Measurements from ENCODE around the gene DIS3L2. TPM values are rescaled to one million over a fixed set of nuclear protein-coding genes. Genes with fewer than 3 reads are reported as not detected.

The DIS3L2 gene
- total RNA-seq, 1 experiment from 2014 or later, result 39.1 TPM

DNA sequence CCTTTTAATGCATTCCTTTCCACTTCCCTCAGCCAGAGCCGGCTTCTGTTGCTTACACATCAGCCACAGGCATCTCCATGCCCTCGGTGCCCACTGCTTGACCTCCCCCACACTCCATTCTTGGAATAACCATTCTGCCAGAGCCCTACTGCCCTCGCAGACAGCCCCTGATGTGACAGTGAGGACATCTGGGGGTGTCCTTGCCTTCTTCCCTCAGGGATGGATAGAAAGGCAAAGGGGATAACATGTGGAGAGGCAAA is 28.9 kb upstream of the DIS3L2 start:
- Histone ChIP-seq H3K4me1 (replicated peaks; ENCODE audit: insufficient read depth) (no peaks in the 10 kb centered on the region), H3K4me2 (no peak overlapping the region), H3K27me3 (ENCODE audit: insufficient read depth, low read depth) (peaks cover 10% of the 10 kb centered on the region), H3K27ac (no peak overlapping the region), H3K9me3 (ENCODE audit: insufficient read depth, low read depth) (no peaks in the 10 kb centered on the region), H4K20me1 (ENCODE audit: insufficient read depth) (no peaks in the 10 kb centered on the region; the same call in 1 of the 2 replicates), H3F3A (ENCODE audit: insufficient read depth, low read depth) (no peaks in the 10 kb centered on the region), H3K9me2 (ENCODE audit: insufficient read depth) (no peaks in the 10 kb centered on the region), H3K4me3 (no peak overlapping the region), H2AFZ (no peak overlapping the region), H3K79me2 (ENCODE audit: low read depth) (no peaks in the 10 kb centered on the region), H3K36me3 (ENCODE audit: low read depth) (no peaks in the 10 kb centered on the region)
- no TSS peak for BruUV-seq (replicated peaks)
- no peak for TF ChIP-seq EZH2 (IDR thresholded peaks at IDR 0.05; ENCODE audit: low read depth)
- TF ChIP-seq, protein P1, sequence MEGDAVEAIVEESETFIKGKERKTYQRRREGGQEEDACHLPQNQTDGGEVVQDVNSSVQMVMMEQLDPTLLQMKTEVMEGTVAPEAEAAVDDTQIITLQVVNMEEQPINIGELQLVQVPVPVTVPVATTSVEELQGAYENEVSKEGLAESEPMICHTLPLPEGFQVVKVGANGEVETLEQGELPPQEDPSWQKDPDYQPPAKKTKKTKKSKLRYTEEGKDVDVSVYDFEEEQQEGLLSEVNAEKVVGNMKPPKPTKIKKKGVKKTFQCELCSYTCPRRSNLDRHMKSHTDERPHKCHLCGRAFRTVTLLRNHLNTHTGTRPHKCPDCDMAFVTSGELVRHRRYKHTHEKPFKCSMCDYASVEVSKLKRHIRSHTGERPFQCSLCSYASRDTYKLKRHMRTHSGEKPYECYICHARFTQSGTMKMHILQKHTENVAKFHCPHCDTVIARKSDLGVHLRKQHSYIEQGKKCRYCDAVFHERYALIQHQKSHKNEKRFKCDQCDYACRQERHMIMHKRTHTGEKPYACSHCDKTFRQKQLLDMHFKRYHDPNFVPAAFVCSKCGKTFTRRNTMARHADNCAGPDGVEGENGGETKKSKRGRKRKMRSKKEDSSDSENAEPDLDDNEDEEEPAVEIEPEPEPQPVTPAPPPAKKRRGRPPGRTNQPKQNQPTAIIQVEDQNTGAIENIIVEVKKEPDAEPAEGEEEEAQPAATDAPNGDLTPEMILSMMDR (conservative IDR thresholded peaks at IDR 0.05), result no peak
- ChIA-PET POLR2A (ENCODE audit: unreplicated experiment) (no interaction called here), CTCF (no interaction called here)
- intact Hi-C loops (cut with micrococcal nuclease; ENCODE audit: unreplicated experiment), result no loop called here
- no peak for DNase-seq

DNA sequence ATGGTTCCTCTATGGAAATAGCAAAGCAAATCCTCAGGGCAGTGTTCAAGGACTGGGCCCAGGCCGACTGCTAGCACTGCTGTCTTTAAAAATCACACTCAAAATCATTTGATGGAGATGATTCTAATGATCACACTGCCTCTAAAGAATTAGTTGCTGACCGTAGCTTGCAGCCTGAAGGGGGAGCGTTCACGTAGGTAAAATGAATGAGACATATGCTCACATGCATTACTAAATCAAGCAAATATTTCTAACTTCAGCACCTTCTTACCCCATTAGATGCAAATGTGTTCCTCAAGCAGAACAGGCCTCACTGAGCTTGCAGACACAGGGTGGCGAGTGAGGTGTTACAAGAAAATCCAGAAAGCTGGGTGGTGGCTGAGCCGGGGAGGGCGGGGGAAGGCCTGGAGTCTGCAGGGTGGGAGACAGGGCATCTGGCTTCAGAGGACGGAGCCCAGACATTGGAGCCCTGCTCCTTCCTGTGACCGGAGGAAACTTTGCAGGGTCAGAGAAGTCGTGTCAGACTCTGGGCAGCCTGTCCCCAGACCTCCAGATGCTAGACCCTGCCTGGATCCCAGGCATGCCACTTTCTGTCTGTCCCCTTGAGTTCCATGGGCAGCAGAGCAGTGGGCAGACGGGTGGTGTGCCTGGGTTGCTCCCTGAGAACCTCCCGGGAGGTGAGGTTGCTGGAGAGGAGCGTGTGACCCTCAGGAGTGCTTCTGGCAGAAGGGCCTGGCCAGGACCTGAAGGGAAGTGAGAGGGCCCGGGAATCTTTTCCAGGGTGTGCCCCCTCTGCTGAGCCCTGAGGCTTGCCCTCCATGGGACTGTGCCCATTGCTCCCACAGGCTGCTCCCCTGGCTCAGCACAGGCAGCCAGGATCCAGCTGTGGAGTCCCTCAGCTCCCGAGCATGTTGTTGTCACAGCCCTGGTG is 28.3 kb upstream of the DIS3L2 start:
- Histone ChIP-seq H3K4me3 (no peak overlapping the region), H2AFZ (no peak overlapping the region), H3K4me1 (replicated peaks; ENCODE audit: insufficient read depth) (no peaks in the 10 kb centered on the region), H3K4me2 (no peak overlapping the region), H3K27me3 (ENCODE audit: insufficient read depth, low read depth) (peaks cover 10% of the 10 kb centered on the region), H3K9me2 (ENCODE audit: insufficient read depth) (no peaks in the 10 kb centered on the region), H3K36me3 (ENCODE audit: low read depth) (no peaks in the 10 kb centered on the region), H3K9me3 (ENCODE audit: insufficient read depth, low read depth) (no peaks in the 10 kb centered on the region), H4K20me1 (ENCODE audit: insufficient read depth) (no peaks in the 10 kb centered on the region; the same call in 1 of the 2 replicates), H3K79me2 (ENCODE audit: low read depth) (no peaks in the 10 kb centered on the region), H3F3A (ENCODE audit: insufficient read depth, low read depth) (no peaks in the 10 kb centered on the region), H3K27ac (no peak overlapping the region)
- ChIA-PET CTCF (no interaction called here), POLR2A (ENCODE audit: unreplicated experiment) (no interaction called here)
- intact Hi-C loops (cut with micrococcal nuclease; ENCODE audit: unreplicated experiment), result no loop called here
- no TSS peak for BruUV-seq (replicated peaks)
- TF ChIP-seq, protein P1 (conservative IDR thresholded peaks at IDR 0.05), result no peak
- no peak for TF ChIP-seq EZH2 (IDR thresholded peaks at IDR 0.05; ENCODE audit: low read depth)
- no peak for DNase-seq

DNA sequence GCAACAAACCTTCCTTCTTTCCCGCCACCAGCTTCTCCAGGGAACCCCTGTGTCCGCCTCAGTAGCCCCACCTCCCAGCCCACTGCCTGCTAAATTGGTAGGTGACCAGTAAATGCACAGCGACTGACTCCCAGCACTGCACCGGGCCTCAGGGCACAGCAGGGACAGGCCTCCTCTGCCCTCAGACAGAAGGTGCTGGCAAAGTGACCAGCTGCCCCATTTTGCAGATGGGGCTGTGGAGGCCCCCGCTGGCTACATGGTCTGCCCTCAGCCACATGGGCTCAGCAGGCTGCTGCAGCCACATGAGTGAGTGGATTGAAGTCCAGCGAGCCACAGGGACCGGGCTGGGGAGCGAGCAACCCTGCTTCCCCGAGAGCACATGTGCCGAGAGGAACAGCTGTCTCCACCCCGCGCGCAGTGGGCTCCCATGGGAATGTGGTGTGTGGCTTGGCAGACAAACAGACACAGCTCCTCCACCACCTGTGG is 27.6 kb upstream of the DIS3L2 start:
- H3K9me2 ChIP-seq (ENCODE audit: insufficient read depth), result no peaks in the 10 kb centered on the region
- no peak overlapping the region for H3K4me2 ChIP-seq
- no peaks in the 10 kb centered on the region for H3K9me3 ChIP-seq (ENCODE audit: insufficient read depth, low read depth)
- ChIA-PET CTCF (no interaction called here), POLR2A (ENCODE audit: unreplicated experiment) (interaction anchor here (0.6 kb wide), 1 partner anchor 25 kb away, joined by 5 read pairs; no protein-coding TSS in a partner anchor)
- H2AFZ ChIP-seq, result no peak overlapping the region
- no TSS peak for BruUV-seq (replicated peaks)
- no peaks in the 10 kb centered on the region for H3K4me1 ChIP-seq (replicated peaks; ENCODE audit: insufficient read depth)
- no peaks in the 10 kb centered on the region for H3K36me3 ChIP-seq (ENCODE audit: low read depth)
- no peaks in the 10 kb centered on the region for H3K79me2 ChIP-seq (ENCODE audit: low read depth)
- TF ChIP-seq, protein P1 (conservative IDR thresholded peaks at IDR 0.05), result no peak
- TF ChIP-seq EZH2 (IDR thresholded peaks at IDR 0.05; ENCODE audit: low read depth), result no peak
- intact Hi-C loops (cut with micrococcal nuclease; ENCODE audit: unreplicated experiment), result no loop called here
- no peak overlapping the region for H3K27ac ChIP-seq
- H3K4me3 ChIP-seq, result no peak overlapping the region
- no peaks in the 10 kb centered on the region for H4K20me1 ChIP-seq (ENCODE audit: insufficient read depth)
- DNase-seq, result no peak
- peaks cover 10% of the 10 kb centered on the region for H3K27me3 ChIP-seq (ENCODE audit: insufficient read depth, low read depth)
- H3F3A ChIP-seq (ENCODE audit: insufficient read depth, low read depth), result no peaks in the 10 kb centered on the region
